Activated CD4-positive, alpha-beta T cell treated with anti-CD3 and anti-CD28 coated beads for 24 hours (primary cell): ENCODE measurements around the gene ARHGEF28.

ENCODE experiments used
- DNase-seq, 2 donors: peaks; one replicate each; pipeline ENCODE4 v3.0.0-alpha.2; 2020; ENCODE audit warnings: low read depth in 2 of 2

ARHGEF28 gene

GRCh38 chr5:73853091-73853490, 227.1 kb downstream of the ARHGEF28 start:
- DNase-seq: no peak

GRCh38 chr5:73856997-73857396, 231.0 kb downstream of the ARHGEF28 start:
- no peak for DNase-seq

- DNase-seq: no peak
Observed at GRCh38 chr5:73857446-73857845, 231.4 kb downstream of the ARHGEF28 start.

GRCh38 chr5:73858054-73858453, 232.1 kb downstream of the ARHGEF28 start:
- no peak for DNase-seq

- no peak for DNase-seq
Observed at GRCh38 chr5:73858776-73859175, 232.8 kb downstream of the ARHGEF28 start.

GRCh38 chr5:73859696-73860095, 233.7 kb downstream of the ARHGEF28 start:
- DNase-seq: no peak

GRCh38 chr5:73861313-73861988, 235.5 kb downstream of the ARHGEF28 start:
- no peak for DNase-seq

- DNase-seq: no peak
Observed at GRCh38 chr5:73862796-73863195, 236.8 kb downstream of the ARHGEF28 start.

GRCh38 chr5:73863876-73864275, 237.9 kb downstream of the ARHGEF28 start:
- no peak for DNase-seq

GRCh38 chr5:73865315-73865714, 239.3 kb downstream of the ARHGEF28 start:
- no peak for DNase-seq

- DNase-seq: no peak
Observed at GRCh38 chr5:73867345-73868335, 241.6 kb downstream of the ARHGEF28 start.

- DNase-seq: no peak
Observed at GRCh38 chr5:73883646-73884045, 257.6 kb downstream of the ARHGEF28 start.

GRCh38 chr5:73887688-73888087, 261.7 kb downstream of the ARHGEF28 start:
- DNase-seq: no peak

- no peak for DNase-seq
Observed at GRCh38 chr5:73890569-73890968, 264.6 kb downstream of the ARHGEF28 start.

- no peak for DNase-seq
Observed at GRCh38 chr5:73892218-73892617, 266.2 kb downstream of the ARHGEF28 start.

- no peak for DNase-seq
Observed at GRCh38 chr5:73892806-73893205, 266.8 kb downstream of the ARHGEF28 start.

- no peak for DNase-seq
Observed at GRCh38 chr5:73893813-73894212, 267.8 kb downstream of the ARHGEF28 start.

- DNase-seq: no peak
Observed at GRCh38 chr5:73894860-73895259, 268.9 kb downstream of the ARHGEF28 start.

GRCh38 chr5:73895471-73895870, 269.5 kb downstream of the ARHGEF28 start:
- DNase-seq: no peak

- no peak for DNase-seq
Observed at GRCh38 chr5:73896097-73896496, 270.1 kb downstream of the ARHGEF28 start.

GRCh38 chr5:73896668-73897067, 270.7 kb downstream of the ARHGEF28 start:
- DNase-seq: no peak

GRCh38 chr5:73897893-73898292, 271.9 kb downstream of the ARHGEF28 start:
- DNase-seq: no peak

GRCh38 chr5:73899055-73899454, 273.1 kb downstream of the ARHGEF28 start:
- no peak for DNase-seq
